Muscle of back (tissue), 11 donors: ENCODE results near the gene RSPO1. TPM values are rescaled to one million over a fixed set of nuclear protein-coding genes. Genes with fewer than 3 reads are reported as not detected.

Source experiments
- DNase-seq, 3 donors: peaks; one replicate each; pipeline versions ENCODE4 v3.0.0 to v3.0.0-alpha.2; 2013
- polyA plus RNA-seq, 10 donors: library from polyadenylated mRNA; unstranded; fragments of 120-200 nt; gene quantifications; one replicate each; pipeline ENCODE4 v1.2.1, GENCODE V29; 2013; ENCODE audit not compliant: insufficient read length in 10 of 10

The RSPO1 gene
- polyA plus RNA-seq, 10 donors, result 0.09 to 2.8 (median 0.16) TPM; not detected in 5

DNA sequence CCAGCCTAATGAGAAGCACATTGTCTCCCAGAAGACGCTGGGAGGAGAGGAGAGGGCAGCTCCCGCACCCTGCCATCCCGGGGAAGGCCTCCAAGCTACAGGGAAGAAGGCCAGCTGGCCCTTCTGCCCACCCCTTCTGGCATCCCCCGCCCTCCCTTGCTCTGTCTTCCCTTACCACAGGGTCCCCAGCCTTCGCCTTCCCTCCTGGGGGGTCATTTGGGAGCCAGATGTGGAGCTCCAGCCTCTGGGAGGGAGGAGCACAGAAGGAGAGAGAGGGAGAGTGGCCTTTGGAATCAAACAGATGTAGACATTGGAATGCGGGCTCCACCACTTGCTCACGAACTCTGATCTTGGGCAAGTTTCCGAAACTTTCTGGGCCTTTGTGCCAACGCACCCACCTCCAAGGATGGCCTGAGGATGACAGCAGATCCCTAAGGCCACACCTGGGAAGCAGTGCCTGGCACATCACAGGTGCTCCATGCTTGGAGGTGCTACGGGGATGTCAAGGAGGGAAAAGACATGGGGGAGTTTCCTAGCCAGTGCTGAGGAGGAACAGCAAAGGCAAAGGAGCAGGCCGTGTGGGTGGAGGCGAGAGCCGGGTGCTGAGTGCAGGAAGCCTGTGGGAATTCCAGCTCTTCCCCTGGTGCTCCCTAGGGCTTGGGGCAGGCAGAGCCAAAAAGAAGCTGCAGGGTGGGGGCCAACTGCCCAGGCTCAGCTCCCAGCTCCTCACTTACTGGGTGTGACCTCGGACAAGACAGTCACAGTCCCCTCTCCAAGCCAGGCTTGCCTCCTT lies 23.1 kb upstream of the RSPO1 start:
- no peak for DNase-seq

DNA sequence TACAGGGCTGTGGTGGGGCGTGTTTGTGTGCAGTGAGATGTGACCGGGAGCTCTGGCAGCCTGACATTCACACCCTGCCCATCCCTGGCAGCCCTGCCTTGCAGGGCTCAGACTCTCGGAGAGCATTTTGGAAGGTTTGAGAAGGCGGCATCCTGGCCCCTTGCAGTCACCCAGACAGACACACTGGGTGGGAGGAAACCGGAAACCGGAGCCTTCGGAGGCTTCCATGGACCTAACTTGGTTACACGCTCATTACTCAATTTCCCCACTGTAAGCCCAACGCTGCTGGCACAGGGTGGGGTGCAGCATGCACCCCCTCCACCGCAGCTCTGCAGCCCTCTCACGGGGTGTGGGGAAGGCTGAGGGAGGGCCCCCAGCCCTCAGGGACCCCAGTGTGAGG lies 22.2 kb upstream of the RSPO1 start:
- no peak for DNase-seq

DNA sequence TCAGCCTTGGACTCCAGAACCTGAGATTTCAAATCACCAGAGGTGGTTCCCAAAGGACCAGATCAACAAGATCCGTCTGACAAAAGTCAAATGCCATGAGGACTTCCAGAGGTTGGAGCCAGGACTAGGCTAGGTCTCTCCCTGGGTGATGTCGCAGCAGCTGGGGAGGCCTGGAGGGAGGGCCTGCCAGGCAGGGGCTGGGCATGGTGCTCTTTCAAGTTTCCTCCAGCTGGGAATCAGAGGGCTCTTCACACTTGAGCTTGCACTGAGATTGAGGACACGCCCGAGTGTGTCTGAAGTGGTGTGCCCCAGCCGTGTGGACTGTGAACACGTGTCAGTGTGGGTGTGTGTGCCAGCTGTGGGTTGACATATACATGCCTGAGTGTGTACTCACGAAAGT lies 21.3 kb upstream of the RSPO1 start:
- no peak for DNase-seq

DNA sequence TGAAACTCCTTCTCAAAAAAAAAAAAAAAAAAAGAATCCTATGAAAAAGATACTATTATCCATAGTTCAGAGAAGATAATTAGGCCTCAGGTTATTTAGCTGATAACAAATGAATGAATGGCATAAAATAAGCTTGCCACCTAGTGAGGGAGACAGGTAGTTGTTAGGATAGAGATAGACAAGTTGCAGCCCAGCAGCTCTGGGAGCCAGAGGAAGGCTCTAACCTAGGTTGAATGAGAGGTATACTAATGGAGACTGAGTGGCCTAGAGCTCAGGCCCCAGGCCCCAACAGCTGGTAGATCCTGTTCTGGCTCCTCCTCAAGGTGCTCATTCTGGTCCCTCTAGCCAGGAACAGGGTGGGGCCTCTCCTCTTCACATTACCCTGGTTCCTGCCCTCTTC lies 20.6 kb upstream of the RSPO1 start:
- DNase-seq, result no peak

DNA sequence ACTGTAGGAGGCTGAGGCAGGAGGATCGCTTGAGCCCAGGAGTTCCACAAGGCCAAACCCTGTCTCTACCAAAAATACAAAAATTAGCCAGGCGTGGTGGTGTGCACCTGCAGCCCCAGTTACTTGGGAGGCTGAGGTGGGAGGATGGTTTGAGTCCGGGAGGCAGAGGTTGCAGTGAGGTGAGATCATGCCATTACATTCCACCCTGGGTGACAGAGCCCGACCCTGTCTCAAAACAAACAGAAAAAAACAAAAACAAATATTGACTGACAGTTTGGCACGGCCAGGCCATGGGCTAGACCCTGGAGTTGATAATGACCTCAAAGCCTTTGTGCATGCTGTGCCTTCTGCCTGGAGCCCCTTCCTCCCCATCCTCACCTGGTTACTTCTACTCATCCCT lies 19.2 kb upstream of the RSPO1 start:
- DNase-seq, result no peak

DNA sequence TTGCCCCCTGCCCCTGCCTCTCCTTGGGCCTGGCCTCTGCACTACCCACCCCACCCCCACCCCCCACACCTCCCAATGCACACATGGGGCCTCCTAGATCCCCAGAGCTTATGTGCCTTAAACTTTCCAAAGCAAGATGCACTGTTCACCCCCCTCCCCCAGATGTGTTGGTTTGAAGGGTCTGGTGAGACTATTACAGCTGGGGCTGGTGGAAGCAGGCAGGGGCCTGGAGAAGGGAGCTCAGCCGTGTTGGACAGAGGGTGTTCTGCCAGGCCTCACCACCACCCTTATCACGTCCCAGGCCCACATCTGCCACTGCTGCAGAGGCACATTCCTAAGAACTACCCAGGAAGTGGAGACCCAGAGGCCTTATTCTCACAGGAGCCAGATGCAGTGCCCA lies 18.3 kb upstream of the RSPO1 start:
- no peak for DNase-seq

DNA sequence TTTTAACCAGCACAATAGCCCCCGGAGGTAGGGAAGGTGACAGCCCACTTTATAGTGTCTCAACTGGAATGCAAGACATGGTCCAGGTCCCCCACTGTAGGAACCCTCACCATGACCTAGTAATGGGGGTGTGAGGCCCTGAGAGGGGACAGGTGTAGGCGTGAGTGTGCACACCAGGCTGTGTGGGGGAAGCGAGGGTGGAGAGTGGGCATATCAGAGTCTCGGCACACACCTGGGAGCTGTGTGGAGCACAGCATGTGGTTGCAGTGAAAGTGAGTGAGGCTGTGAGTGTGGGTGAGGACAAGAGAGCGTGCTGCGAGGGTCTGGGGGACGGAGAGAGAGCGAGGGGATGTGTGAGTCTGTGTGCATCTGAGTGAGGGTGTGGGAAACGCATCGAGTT lies 17.1 kb upstream of the RSPO1 start:
- DNase-seq, result no peak

DNA sequence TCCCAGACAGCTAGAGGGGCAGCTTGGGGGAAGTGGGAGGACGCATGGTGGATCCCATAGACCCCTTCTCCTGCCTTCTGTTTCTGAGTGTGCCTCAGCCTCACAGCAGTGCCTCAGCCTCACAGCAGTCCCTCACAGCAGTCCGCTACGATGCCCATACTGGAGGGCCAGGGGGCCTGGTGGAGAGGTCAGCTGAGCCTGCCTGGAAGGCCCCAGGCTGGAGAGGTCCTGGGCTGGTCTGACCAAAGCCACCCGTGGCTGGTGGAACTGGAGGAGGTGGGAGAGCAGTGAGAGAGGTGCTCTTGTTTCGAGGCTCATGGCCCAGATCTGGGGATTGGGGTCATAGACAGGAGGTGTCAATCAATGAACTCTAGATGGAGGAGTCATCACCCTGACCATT lies 16.0 kb upstream of the RSPO1 start:
- DNase-seq, result no peak

DNA sequence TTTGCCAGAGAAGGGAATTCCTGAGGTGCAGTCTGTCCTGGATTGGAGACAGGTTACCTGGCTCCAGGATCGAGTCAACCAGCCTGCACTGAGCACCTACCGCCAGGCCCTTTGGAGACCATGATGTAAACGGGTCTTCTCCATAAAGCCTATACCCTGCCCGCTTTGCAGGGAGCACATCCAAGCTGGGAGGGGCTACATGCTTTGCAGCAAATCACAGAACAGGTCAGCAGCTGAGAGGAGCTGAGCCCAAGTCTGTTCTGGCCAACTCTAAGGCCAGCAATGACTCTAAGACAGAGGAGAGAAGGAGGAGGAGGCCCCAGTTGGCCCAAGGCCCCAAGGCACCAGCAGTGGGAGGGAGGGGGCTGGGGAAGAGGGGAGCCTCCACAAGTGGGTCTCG lies 15.5 kb upstream of the RSPO1 start:
- no peak for DNase-seq

DNA sequence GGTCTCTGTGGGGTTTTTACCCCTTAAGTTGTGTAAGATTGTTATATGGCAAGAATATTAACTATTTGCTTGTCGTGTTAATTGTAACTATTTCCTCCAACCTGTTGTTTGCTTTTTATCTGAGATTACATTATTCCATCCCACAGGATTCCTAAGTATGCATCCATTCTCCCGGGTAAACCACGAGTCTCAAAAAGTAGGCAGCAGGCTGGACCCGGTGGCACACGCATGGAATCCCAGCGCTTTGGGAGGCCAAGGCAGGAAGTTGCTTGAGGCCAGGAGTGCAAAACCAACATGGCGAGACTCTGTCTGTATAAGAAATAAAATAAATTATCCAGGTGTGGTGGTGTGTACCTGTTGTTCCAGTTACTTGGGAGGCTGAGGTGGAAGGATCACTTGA lies 12.6 kb upstream of the RSPO1 start:
- no peak for DNase-seq

DNA sequence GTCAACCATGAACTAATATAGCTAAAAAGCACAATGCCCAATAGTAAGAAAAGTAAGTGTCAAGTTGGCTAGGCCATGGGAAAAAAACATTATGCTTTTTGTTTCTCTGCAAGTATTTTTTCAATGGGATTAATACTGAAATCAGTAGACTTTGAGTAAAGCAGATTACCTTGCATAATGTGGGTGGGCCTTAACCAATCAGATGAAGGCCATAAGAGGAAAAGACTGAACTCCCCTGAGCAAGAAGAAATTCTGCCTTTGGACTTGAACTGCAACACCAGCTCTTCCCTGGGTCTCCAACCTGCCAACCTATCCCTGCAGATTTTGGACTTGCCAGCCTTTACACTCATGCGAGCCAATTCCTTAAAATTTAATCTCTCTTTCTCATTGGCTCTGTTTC lies 6.4 kb upstream of the RSPO1 start:
- no peak for DNase-seq

DNA sequence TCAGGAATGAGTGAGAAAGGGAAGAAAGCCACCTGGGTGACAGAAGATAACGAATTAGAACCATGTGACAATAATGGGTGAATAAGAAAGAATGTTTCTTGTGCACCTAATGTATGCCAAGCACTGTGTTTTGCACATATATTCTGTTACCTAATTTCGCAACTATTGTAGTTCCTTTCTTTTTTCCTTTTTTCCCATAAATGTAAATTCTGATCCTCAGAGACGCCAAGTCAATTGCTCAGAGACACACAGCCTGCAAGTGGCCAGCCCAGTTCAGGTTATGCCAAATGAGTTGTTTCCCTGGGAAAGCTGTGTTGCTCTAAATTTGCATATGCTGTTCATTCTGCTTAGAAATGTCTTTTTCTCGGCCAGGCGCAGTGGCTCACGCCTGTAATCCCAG lies 1.7 kb upstream of the RSPO1 start:
- no peak for DNase-seq

DNA sequence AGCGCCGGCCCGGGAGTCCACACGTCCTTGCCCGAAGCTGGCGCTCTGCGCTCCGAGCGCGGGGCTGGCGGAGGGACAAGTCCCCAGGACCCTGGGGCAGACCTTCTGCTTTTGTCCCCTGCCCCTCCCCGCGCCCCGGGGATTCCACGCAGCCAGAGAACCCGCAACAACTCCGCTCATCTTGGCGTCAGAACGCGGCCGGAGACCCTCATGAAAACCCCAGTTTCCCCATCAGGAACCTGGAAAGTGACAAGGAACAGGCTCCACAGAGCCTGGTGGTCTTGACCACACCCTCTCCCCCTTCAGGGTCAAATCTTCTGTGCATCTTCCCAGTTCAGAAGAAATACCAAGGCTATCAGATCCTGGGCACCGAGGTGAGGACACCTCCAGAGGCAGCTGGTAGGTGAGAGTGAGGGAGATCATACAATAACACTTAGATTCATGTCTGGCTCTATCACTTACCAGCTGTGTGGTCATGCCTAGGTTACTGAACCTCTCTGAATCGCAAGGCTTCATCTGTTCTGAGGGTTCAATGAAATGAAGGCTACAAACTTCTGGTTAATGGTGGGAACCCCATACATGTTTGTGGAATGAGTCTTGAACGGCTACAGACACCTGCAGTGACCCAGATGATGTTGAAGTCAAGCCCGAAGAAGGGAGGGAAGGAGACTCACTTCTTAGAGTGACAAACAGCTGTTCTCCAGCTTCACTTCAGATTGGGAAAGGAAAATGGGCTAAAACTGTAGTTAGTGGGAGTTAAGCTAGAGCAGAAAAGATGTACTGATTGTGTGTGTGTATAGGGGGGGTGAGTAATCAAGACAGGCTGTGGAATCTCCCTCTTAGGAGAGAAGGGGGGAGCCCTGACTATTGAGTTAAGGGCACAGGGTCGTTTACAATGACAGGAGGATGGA lies 555 bp upstream of the RSPO1 start:
- DNase-seq, result no peak

DNA sequence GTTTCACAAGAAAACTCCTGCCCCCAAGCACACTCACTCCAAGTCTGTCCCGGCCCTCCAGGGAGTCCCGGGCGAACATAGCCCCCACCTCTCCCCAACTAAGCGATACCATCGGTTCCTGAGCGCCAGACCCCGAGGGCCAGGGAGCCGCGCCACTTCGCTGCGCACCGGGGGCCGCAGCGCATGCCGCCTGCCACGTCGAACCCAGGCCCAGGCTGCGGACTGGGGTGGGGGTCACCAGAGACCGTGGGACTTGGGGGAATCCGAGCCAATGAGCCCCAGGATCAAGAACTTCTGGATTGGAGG lies 801 bp downstream of the RSPO1 start:
- DNase-seq, result no peak

DNA sequence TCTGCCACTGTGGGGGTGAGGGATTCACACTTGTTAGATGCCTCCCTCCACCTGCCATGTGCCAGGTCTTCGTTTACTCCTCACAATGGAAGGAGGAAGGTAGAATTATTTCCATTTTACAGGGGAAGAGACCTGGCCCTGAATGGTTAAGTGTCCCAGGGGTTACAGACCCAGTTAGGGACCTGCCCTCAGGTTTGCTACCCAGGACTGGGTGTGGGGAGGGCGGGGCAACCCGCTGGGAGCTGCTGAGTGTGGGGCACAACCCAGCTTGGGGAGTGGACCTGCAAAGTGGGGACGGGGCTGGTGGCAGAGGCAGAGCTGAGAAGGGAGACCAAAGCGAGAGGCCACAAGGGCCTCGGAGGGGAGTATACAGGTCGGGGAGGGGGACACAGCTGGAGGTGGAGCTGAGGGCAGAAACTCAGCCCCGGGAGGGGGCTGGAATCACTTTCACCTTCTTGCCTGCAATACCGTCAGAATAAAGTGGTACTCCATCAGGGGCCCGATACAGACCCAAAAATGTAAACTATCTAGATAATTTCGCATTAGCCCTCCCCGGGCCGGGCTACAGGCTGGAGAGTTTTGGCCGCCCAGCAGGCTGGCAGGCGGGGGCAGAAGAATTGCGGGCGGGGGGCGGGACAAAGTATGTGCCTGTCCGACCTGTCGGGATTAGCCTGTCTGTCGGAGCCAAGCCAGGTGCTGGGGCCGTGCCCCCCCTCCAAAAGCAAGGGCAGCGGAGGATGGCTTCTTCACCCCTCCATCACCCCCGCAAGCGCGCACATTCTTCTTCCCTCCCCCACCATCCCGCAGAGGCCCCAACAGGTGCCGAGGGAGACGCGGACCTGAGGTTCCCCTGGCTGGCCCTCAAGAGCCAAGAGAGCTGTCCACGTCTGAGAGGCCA lies 1.4 kb downstream of the RSPO1 start:
- no peak for DNase-seq

DNA sequence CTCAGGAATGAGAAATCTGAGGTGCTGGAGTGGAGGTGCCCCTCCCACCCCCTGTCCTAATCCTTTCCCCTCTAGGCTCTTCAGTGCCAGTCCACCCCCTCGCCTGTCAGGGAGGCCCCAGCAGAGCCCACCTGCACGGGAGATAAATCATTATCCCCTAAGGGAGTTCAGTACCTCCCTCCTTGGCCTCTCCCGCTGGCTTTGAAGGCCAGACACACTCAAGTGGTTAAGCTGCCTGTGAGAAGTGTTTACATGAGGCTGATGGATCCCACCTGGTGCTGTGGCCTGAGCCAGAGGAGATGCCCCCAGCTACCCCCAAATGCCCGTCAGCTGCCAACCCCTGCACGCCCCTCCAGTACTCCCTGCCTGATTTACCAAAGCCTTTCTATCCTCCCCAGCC lies 3.7 kb downstream of the RSPO1 start:
- no peak for DNase-seq

DNA sequence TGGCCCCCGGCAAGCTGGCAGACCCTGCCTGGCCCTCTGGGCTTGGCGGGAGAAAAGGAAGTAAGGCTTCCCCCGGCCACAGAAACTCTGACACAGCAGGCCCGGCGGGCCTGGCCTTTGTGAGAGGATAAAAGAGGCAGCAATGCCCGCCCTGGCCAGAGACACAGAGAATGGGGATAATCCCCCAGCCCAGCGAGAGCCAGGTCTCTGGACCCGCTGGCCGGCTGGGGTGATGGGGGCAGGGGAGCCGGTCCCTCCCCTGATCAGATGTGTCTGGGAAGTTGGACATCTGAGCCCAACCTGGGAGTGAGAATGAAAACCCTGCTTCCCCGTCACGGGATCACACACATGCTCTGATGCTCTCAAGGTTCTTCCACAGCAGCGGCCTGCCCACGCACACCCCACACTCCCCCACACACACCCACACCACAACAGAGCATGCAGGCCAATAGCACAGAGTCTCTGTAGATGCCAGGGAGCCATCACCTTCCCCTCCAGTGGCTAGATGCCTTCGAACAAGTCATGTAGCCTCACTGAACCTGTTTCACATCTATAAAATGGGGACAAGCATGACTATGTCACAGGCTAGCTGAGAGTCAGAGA lies 4.2 kb downstream of the RSPO1 start:
- no peak for DNase-seq

DNA sequence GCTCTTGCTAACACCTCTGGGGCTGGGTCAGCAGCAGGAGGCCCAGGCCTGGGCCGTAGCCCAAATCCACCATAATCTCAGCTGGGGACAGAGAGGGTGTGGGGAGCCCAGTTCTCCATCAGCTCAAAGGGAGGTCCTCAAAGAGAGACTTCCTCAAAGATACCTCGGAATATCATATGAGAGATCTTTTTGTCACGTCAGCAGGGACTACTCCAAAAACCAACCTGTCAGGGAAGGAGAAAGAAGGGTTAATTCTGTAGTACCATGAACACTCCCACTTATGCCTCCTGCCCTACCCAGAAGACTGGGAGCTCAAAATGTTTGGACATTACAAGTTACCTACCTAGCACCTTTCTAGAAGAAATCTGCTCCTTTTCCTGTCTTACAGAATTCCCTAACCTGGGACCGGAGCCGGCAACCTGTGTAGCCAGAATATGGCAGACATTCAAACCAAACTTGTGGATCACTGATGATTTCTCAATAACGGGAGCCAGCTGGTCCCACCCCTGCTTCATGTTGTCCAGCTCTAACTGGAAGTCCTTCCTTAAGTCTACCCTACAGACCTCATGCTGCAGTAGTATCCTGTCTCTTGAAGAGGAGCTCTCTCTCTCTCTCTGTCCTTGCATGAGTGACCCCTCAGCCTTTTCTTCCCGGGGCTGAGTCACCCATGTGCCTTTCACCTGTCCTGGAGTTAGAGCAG lies 4.8 kb downstream of the RSPO1 start:
- DNase-seq, result no peak

DNA sequence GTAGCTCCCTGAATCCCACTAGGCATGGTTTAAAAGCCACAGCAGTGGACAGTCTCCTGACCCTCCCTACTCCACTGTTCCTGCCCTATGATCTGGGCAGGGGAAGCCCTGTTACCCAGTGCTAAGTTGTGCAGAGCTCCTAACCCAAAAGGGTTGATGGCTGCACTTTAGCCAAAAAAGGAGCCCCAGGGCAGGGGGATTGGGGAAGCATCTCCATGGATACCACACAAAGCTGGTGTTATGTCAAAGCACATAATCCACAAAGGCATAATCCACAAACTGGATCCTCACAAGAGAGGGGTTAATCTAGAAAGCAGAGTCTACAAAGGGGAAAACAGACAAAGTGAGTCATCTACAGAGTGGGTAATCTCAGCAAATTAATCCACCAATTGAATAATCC lies 5.7 kb downstream of the RSPO1 start:
- no peak for DNase-seq

DNA sequence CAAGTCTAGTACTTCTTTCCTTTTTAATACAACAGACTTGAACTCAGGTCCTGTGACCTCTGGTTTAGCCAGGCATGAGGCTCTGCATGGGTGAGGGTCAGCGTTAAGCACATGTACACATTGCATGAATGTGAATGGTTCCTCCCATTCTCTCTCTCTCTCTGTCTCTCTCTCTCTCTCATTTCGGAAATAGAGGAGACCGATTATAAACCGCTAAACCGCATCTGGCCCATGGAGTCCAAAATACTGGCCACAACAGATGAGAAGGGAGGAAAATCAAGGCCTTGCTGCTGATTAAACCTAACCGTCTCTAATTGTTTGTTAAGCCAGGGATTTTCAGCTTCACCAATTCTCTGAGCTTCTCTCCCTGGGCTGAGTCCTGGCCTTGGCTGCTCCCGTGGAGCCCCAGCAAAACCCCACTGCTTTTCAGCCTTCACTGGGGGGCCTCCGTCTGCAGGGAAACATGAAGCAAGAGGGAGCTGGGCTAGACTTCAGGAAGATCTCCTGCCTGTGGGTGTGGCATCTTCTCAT lies 6.6 kb downstream of the RSPO1 start:
- no peak for DNase-seq

DNA sequence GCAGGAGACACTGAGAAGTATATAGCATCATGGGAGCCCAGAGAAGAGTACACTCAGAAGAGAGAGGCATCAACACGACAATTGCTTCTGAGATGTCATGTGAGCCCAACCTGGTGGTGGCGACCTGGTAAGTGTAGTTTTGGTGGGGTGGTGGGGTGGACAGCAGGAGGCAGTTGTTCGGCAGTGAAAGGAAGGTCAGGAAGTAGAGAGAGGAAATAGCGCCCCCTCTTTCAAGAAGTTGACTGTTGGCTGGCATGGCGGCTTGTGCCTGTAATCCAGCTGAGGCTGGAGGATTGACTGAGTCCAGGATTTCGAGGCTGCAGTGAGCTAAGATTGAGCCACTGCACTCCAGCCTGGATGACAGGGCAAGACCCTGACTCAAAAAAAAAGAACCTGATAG lies 12.6 kb downstream of the RSPO1 start:
- no peak for DNase-seq
